Fibroblast of lung (primary cell): Measurements from ENCODE around the gene PLXNA2. TPM values are rescaled to one million over a fixed set of nuclear protein-coding genes. Genes with fewer than 3 reads are reported as not detected.
A peak's percentile ranks its signal among the peaks of the same experiment; 100 is the strongest.

Experiments
- DNase-seq, 2 donors: peaks; one replicate each; pipeline versions ENCODE4 v3.0.0 to v3.0.0-alpha.2; 2010; ENCODE audit warnings: low read depth in 2 of 2
- H2AFZ ChIP-seq: 2 replicates; pipeline ENCODE4 v1.5.1; 2012; ENCODE audit warnings: low read length, control low read depth, inconsistent platforms
- H3K27ac ChIP-seq: 2 replicates; pipeline ENCODE4 v1.5.1; 2011; ENCODE audit warnings: low read length, control low read depth; ENCODE audit not compliant: insufficient read depth
- H3K27me3 ChIP-seq: 2 replicates; pipeline ENCODE4 v1.5.1; 2011; ENCODE audit warnings: mild to moderate bottlenecking, low read length; ENCODE audit not compliant: control insufficient read depth, insufficient read depth
- H3K36me3 ChIP-seq: 2 replicates; pipeline ENCODE4 v1.5.1; 2011; ENCODE audit warnings: low read length; ENCODE audit not compliant: control insufficient read depth, insufficient read depth
- H3K4me1 ChIP-seq: 2 replicates; pipeline ENCODE4 v1.5.1; 2011; ENCODE audit warnings: low read length; ENCODE audit not compliant: control insufficient read depth, insufficient read depth; ENCODE audit errors: extremely low read depth
- H3K4me2 ChIP-seq: 2 replicates; pipeline ENCODE4 v1.5.1; 2011; ENCODE audit warnings: low read length, control low read depth; ENCODE audit not compliant: insufficient read depth; ENCODE audit errors: extremely low read depth
- H3K4me3 ChIP-seq, 4 experiments: fragments of 200-600 bp in 1 of 4; sonication (generic) in 1 of 4; replicated peaks in 1 of 4; 2 replicates each; pipeline ENCODE4 v1.5.1; 2011 to 2016; ENCODE audit warnings: low read length in 4 of 4, low read depth in 3 of 4, mild to moderate bottlenecking in 3 of 4, control low read depth in 2 of 4, inconsistent platforms in 1 of 4, mixed read lengths in 1 of 4; ENCODE audit not compliant: insufficient read depth in 1 of 4; ENCODE audit errors: control extremely low read depth in 1 of 4
- H3K79me2 ChIP-seq: 2 replicates; pipeline ENCODE4 v1.5.1; 2012; ENCODE audit warnings: mild to moderate bottlenecking, low read length, inconsistent platforms; ENCODE audit not compliant: control insufficient read depth, insufficient read depth
- H3K9ac ChIP-seq: 2 replicates; pipeline ENCODE4 v1.5.1; 2011; ENCODE audit warnings: mild to moderate bottlenecking, low read length, control low read depth; ENCODE audit not compliant: insufficient read depth
- H3K9me3 ChIP-seq: 2 replicates; pipeline ENCODE4 v1.5.1; 2012; ENCODE audit warnings: low read depth, low read length; ENCODE audit not compliant: control insufficient read depth, insufficient read depth
- H4K20me1 ChIP-seq: 2 replicates; pipeline ENCODE4 v1.5.1; 2011; ENCODE audit warnings: low read length; ENCODE audit not compliant: control insufficient read depth, insufficient read depth; ENCODE audit errors: extremely low read depth
- EZH2 ChIP-seq: IDR thresholded peaks from 2 replicates; pipeline ENCODE4 v1.5.1; 2012; ENCODE audit warnings: low read length, control low read depth, mild to moderate bottlenecking; ENCODE audit errors: missing control alignments
- polyA plus RNA-seq, 2 donors: library from polyadenylated mRNA; depleted of rRNA in 1 of 2; stranded (reverse) in 1 of 2; unstranded in 1 of 2; fragments of >200 nt; gene quantifications; 2 replicates each; pipeline ENCODE4 v1.2.1, GENCODE V29; 2011 to 2012; ENCODE audit warnings: missing spikeins in 1 of 2
- total RNA-seq: library from RNA; depleted of rRNA; stranded (reverse); fragments of >200 nt; gene quantifications from 2 replicates; pipeline ENCODE4 v1.2.1, GENCODE V29; 2014
- TF ChIP-seq, protein P1 (sequence below), 2 donors: IDR thresholded peaks in 1 of 2; conservative IDR thresholded peaks in 1 of 2; 1 replicate in 1 of 2; 2 replicates in 1 of 2; pipeline ENCODE4 v1.5.1; 2011 to 2012; ENCODE audit warnings: low read length in 2 of 2, control low read depth in 1 of 2, inconsistent platforms in 1 of 2, low read depth in 1 of 2, mild to moderate bottlenecking in 1 of 2

The PLXNA2 gene
- total and polyA plus RNA-seq, 2 donors (not counting 1 experiment from before 2014, with no cell fraction given), result 0.43 to 2.0 TPM

DNA sequence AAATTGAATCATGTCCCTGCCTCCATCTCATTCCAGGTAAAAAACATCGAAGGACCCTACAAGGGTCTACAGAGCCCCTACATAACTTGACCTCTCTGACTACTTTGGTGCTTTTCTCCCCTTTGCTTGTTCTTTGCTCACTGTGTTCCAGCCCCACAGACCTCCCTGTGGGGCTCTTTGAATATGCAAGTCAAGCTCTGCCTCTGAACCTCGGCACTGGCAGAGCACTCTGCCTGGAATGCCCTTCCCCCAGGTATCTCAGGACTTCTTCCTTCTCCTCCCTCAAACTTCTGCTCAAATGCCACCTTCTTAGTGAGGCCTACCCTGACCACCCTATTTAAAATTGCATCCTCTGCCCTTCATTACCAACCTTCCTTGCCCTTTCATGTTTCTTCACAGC is 245.5 kb downstream of the PLXNA2 start:
- Histone ChIP-seq H3K9me3 (no peaks in the 10 kb centered on the region), H3K79me2 (no peaks in the 10 kb centered on the region), H3K4me1 (no peaks in the 10 kb centered on the region), H3K27me3 (peaks cover 2% of the 10 kb centered on the region), H4K20me1 (no peaks in the 10 kb centered on the region), H3K4me2 (no peak overlapping the region), H3K9ac (no peak overlapping the region), H3K4me3 (no peak overlapping the region), H3K27ac (no peak overlapping the region), H2AFZ (no peak overlapping the region), H3K36me3 (no peaks in the 10 kb centered on the region)
- no peak for DNase-seq
- TF ChIP-seq, protein P1, sequence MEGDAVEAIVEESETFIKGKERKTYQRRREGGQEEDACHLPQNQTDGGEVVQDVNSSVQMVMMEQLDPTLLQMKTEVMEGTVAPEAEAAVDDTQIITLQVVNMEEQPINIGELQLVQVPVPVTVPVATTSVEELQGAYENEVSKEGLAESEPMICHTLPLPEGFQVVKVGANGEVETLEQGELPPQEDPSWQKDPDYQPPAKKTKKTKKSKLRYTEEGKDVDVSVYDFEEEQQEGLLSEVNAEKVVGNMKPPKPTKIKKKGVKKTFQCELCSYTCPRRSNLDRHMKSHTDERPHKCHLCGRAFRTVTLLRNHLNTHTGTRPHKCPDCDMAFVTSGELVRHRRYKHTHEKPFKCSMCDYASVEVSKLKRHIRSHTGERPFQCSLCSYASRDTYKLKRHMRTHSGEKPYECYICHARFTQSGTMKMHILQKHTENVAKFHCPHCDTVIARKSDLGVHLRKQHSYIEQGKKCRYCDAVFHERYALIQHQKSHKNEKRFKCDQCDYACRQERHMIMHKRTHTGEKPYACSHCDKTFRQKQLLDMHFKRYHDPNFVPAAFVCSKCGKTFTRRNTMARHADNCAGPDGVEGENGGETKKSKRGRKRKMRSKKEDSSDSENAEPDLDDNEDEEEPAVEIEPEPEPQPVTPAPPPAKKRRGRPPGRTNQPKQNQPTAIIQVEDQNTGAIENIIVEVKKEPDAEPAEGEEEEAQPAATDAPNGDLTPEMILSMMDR (conservative IDR thresholded peaks at IDR 0.05 in 1 of 2, IDR thresholded peaks at IDR 0.05 in 1 of 2; ENCODE audit: low read depth in 1 of 2, low read length in 2 of 2), result no peak
- no peak for TF ChIP-seq EZH2

DNA sequence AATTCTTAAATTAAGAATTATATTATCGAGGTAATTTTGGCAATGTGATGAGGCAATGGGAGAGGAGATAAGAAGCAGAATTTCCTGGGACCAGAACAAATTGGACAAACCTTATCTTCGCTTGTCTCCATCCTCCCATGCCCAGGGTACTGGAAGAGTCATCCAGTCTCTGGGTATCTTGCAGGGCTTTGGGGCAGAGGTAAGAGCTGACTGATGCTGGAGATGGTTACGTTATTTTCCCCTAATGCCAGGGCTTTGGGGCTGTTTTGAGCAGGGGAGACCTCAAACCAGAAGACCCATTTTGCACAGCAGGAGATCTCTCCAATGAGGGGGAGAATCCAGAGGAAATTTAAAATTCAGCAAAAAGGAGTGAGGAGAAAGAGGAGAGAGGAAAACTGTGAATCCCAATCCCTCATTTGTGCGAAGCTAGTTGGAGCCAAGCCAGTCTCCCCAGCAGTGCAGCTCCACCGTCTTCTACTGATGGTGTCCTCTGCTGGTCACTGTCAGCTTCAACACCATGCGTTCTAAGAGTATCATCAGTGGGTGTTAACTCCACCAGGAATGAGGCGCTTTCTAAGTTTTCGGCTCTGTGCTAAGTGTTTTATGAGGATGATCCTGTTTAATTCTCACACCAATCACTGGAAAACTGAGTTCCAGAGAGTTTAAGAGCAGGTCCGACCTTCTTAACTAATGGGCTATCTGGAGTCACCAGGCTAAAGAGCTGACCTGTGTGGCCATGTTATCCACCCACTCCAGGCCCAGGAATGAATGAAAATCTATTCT is 246.5 kb downstream of the PLXNA2 start:
- Histone ChIP-seq H3K79me2 (no peaks in the 10 kb centered on the region), H3K4me1 (no peaks in the 10 kb centered on the region), H3K27me3 (peaks cover 2% of the 10 kb centered on the region), H2AFZ (no peak overlapping the region), H3K9ac (no peak overlapping the region), H3K27ac (no peak overlapping the region), H3K4me2 (no peak overlapping the region), H3K36me3 (no peaks in the 10 kb centered on the region), H3K9me3 (no peaks in the 10 kb centered on the region), H3K4me3 (no peak overlapping the region), H4K20me1 (no peaks in the 10 kb centered on the region)
- TF ChIP-seq, protein P1 (conservative IDR thresholded peaks at IDR 0.05 in 1 of 2, IDR thresholded peaks at IDR 0.05 in 1 of 2; ENCODE audit: low read depth in 1 of 2, low read length in 2 of 2), result peak; percentile 75 to 89
- TF ChIP-seq EZH2, result no peak
- DNase-seq, result peak; percentile 61 to 75

DNA sequence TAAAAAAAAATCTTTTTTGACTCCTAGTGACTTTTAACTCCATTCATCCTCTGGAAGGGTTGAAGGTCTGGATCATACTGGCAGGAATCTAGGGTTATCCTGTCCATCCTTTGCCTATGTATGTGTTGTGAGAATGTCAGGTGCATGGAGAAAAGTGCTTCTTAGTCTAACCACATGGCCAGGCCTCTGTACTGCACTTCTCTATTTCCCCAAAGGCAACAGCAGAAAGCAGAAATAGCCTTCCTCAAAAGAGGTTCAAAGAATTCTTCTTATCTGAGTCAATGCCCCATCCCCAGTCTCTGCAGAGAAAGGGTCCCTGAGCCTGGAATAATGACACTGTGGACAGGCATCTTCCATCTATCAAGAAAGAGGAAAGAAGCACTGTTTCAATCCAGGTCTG is 247.5 kb downstream of the PLXNA2 start:
- TF ChIP-seq, protein P1 (conservative IDR thresholded peaks at IDR 0.05 in 1 of 2, IDR thresholded peaks at IDR 0.05 in 1 of 2; ENCODE audit: low read depth in 1 of 2, low read length in 2 of 2), result no peak
- TF ChIP-seq EZH2, result no peak
- DNase-seq, result no peak
- no peaks in the 10 kb centered on the region for H3K36me3 ChIP-seq
- H3K4me1 ChIP-seq, result no peaks in the 10 kb centered on the region
- H3K9me3 ChIP-seq, result no peaks in the 10 kb centered on the region
- no peaks in the 10 kb centered on the region for H3K79me2 ChIP-seq
- H4K20me1 ChIP-seq, result no peaks in the 10 kb centered on the region
- H3K4me2 ChIP-seq, result no peak overlapping the region
- H3K4me3 ChIP-seq, result no peak overlapping the region
- no peak overlapping the region for H3K27ac ChIP-seq
- peaks cover 2% of the 10 kb centered on the region for H3K27me3 ChIP-seq
- no peak overlapping the region for H3K9ac ChIP-seq
- no peak overlapping the region for H2AFZ ChIP-seq
